ENCODE data around the gene FOXN1. TPM values are rescaled to one million over a fixed set of nuclear protein-coding genes. Genes with fewer than 3 reads are reported as not detected.

FOXN1 gene
- total RNA-seq, 1 experiment from 2014 or later = not detected

DNA sequence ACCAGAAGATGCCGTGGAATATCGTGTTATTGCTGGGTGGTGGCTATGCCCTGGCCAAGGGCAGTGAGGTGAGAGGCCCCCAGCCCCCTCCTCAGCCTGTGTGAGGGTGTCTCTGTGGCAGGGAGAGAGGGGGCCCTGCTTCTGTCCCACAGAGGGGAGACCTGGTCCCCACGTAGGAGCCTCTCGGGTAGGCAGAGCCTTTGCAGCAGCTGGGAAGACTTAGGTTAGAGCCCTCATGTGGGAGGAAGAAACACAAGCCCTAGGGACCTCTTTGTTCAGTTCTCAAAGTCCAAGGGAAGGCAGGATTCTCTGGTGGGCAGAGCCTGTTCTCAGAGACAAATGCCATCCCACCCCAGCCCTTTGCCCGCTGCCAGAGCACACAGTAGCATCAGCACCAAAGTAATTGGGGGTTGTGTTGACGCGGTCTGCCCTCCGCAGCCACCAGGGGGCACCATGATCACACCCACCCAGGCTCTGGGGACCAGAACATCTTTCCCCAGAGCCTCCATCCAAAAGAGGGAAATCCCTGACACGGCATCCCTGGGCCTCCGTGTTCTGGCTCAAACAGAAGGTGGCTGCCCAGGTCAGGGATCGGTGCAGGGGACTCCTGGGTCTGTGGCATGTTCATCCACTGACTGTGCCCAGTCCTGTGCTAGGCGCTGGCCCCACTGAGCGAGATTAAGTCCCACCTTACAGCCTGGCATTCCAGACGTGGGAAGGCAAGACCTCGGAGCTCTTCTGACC lies 11.5 kb upstream of the FOXN1 start:
- in situ Hi-C loops (cut with HindIII; ENCODE audit: low sequenced_read_pairs) = loop anchor here (5.0 kb wide), 1 partner anchor 53 kb away; no protein-coding TSS in a partner anchor
- peak; percentile 65 for DNase-seq (ENCODE audit: low spot score)

GRCh38 chr17:28495635-28496034 lies 10.5 kb upstream of the FOXN1 start:
- DNase-seq (ENCODE audit: low spot score) = no peak
- in situ Hi-C loops (cut with HindIII; ENCODE audit: low sequenced_read_pairs) = loop anchor here (5.0 kb wide), 1 partner anchor 52 kb away; no protein-coding TSS in a partner anchor

GRCh38 chr17:28497931-28498330 lies 8.2 kb upstream of the FOXN1 start:
- in situ Hi-C loops (cut with HindIII; ENCODE audit: low sequenced_read_pairs) = loop anchor here (5.0 kb wide), 1 partner anchor 49 kb away; no protein-coding TSS in a partner anchor
- DNase-seq (ENCODE audit: low spot score) = no peak

- DNase-seq (ENCODE audit: low spot score) = no peak
- in situ Hi-C loops (cut with HindIII; ENCODE audit: low sequenced_read_pairs) = loop anchor here (5.0 kb wide), 1 partner anchor 48 kb away; no protein-coding TSS in a partner anchor
These were observed 7.3 kb upstream of the FOXN1 start for GRCh38 chr17:28498652-28499363.

DNA sequence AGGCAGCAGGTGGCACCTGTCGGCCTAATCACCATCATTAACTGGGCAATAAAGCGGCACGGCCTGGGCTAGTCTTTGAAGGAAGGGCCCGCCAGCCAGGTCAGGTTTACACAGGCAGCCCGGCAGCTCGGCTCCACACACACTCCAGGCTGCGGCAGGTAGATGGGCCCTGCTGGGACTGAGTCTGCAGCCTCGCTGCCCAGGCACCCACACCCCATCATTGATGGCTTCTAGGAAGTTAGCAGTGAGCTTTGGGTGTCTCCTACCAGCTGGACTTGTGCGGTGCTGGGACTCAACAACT lies 6.8 kb upstream of the FOXN1 start:
- in situ Hi-C loops (cut with HindIII; ENCODE audit: low sequenced_read_pairs) = loop anchor here (5.0 kb wide), 1 partner anchor 48 kb away; no protein-coding TSS in a partner anchor
- no peak for DNase-seq (ENCODE audit: low spot score)

- in situ Hi-C loops (cut with HindIII; ENCODE audit: low sequenced_read_pairs) = loop anchor here (5.0 kb wide), 1 partner anchor 47 kb away; no protein-coding TSS in a partner anchor
These were observed 6.3 kb upstream of the FOXN1 start for GRCh38 chr17:28499684-28500357.

DNA sequence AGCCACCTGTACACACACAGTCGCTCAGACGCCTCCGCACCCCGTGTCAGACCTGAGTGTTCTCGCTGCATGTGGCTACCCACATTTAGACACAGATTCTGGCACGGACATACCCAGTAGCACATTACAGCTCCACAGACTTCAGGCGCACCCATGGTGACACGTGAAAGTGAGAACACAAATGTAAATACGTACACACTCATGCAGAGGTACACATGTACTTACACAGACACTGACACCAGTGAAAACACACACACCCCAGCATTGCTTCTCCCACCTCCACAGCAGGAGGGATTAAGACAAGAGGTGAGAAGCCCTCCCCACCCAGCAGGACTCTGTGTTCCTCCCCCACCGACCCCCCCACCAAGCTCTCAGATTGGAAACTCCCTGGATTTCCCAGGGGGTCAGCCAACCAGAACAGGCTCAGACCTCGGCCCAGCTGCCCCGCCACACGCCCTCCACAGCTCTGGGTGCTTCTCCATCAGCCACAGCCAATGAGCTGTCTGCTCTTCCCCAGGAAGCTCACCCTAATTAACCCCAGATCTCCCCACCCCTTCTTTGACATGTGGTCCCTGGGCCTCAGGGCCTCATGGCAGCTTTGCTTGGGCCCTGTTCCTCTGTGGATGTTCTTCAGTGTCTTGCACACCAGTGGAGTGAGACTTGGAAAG lies 5.3 kb upstream of the FOXN1 start:
- in situ Hi-C loops (cut with HindIII; ENCODE audit: low sequenced_read_pairs) = no loop called here
- no peak for DNase-seq (ENCODE audit: low spot score)

More at GRCh38 chr17:28499684-28500357, 6.3 kb upstream of the FOXN1 start:
- no peak for DNase-seq (ENCODE audit: low spot score)

GRCh38 chr17:28501421-28502284 lies 4.5 kb upstream of the FOXN1 start:
- in situ Hi-C loops (cut with HindIII; ENCODE audit: low sequenced_read_pairs) = no loop called here
- DNase-seq (ENCODE audit: low spot score) = no peak

DNA sequence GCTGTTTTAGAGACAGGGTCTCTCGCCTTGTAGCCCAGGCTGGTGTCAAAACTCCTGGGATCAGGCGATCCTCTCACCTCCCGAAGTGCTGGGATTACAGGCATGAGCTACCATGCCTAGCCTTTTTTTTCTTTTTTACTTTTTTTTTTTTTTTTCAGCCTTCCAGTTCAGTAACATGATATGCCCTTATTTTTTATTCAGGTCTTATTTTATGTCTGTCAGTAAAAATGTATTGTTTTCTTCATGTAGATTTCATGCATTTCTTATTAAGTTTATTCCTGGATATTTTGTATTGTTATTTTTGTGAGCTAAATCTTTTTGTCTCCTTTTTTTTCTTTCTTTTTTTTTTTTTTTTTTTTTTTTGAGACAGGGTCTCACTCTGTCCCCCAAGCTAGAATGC lies 2.7 kb upstream of the FOXN1 start:
- in situ Hi-C loops (cut with HindIII; ENCODE audit: low sequenced_read_pairs) = no loop called here
- DNase-seq (ENCODE audit: low spot score) = no peak

DNA sequence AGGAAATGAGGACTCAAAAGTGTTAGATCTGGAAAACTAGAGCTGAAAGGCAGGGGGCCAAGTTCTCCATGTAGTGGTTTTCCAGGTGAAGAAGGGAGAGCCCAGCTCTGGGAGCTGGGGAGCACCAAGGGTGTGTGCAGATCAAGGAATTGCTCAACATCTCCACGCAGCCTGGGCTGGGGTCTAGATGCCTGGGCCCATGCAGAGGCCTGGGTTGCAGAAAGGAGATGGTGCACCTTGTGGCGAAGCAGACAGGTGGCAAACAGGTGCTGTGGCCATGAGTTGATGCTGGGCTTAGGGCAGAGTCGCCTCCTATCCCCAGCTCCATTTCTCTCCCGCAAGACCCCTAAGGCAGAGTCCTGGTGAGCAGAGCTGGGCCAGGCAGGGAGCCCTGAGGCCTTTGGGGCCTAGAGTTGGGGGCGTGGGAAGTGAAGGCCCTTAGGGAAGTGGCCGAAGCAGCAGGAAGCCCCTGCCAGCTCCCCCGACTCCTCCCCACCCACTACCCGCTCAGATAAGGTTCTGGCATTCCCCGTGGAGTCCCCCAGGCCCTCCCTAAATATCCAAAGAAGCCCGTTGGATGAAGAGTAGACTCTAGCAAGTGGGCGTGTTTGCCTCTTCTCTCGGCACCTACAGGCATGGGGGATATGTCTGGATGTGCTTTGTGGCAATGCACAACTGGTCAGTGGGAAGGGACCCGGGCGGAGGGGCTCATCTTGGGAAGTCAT lies 777 bp downstream of the FOXN1 start:
- in situ Hi-C loops (cut with HindIII; ENCODE audit: low sequenced_read_pairs) = no loop called here

DNA sequence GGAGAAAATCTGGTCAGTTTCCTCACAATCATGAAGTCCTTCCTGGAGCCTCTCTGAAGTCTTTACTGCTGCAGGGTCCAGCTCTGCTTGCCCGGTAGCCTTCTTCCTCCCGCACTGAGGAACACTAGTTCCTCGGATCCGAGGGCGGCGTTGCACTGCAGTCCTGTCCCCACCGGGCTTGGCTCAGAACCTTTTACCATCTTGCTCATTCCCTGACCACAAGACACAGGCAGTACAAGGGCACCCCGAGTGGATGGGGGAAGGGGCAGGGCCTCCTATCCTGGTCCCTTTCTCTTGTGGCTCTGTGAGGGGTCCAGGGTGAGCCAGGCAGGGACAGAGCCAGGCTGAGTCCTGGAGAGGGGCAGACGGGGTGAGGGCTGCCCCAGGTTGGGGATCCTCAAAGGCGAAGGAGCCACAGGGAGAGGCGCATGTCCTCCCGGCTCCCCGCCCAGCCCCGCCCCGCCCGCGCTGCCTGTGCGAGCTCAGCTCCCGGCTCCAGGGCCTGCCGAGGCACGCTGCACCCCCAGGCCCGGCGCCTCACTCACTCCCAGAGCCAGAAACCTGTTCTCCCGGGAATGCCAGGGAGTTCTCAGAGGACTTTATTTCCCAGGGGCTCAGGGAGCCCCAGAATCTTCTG lies 1.5 kb downstream of the FOXN1 start:
- no peak for DNase-seq (ENCODE audit: low spot score)
- in situ Hi-C loops (cut with HindIII; ENCODE audit: low sequenced_read_pairs) = no loop called here

More for the DNA sequence above, 777 bp downstream of the FOXN1 start:
- no peak for DNase-seq (ENCODE audit: low spot score)

DNA sequence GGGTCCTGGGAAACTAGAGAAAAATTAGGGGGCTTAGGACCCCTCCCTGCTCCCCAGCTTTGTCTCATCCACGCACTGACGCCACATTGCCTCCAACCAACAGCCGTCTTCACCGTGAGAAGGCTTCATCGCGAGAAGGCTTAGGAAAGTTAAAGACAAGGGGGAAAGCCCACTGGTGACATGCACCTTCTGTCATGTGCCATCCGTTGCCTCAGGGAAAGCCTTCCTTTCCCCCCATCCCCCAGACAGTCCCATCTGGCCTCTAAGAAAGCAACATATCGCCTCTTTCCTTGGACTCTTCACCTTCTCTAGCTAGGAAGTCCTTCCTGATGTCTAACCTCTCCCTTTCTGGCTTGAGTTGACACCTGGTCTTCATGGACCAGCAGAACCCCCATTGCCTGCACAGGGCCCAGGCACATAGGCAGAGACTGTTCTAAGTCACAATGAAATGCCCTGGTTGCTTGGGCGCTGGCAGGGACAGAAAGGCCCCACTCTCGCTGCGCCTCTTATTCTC lies 2.1 kb downstream of the FOXN1 start:
- in situ Hi-C loops (cut with HindIII; ENCODE audit: low sequenced_read_pairs) = no loop called here

DNA sequence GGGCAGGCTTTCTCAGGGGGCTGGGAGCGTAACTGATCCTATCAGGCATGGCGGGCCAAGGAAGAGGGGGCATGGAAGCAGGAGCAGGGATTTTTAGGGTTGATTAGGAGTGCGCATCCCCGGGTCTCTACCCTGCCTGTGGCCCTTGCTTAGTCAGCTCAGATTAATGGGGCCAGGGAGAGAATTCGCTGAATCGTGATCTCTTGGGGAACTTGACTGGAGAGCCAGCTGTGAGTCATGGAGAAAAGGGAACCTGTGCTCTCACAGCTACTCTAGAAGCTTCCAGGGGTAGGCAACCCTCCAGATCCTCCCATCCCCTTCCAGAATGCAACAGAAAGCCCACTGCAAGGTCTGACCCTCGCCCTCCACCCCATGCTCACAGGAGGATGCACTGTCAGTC lies 3.6 kb downstream of the FOXN1 start:
- in situ Hi-C loops (cut with HindIII; ENCODE audit: low sequenced_read_pairs) = no loop called here
- no peak for DNase-seq (ENCODE audit: low spot score)

More for the DNA sequence above, 2.1 kb downstream of the FOXN1 start:
- no peak for DNase-seq (ENCODE audit: low spot score)

DNA sequence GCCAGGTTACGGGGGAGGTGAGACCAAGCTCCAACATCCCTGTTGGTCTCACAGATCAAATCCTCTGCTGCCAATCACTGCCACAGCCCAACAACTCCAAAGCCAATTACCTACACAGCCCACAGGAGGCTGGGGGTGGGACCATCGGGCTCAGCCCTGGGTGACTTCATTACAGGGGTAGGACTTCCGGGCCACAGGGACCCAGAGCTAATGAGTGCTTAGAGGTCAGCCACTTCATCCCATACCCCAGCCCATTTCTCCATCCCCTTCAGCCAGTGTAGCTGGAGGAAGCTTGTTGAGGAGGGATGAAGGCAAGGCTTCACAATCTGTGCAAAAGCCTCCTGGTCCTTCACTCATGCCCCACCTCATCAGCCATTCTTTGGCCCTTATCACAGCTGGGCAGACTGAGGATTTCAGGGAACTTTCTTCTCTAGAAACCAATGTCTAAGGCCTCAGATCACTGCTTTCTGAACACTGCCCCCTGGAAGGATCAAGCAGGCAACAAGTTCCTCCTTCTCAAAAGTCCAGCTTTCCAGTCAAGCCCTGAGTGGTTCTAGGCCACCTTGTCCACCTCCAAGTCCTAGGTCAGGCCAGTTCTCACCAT lies 5.8 kb downstream of the FOXN1 start:
- no peak for DNase-seq (ENCODE audit: low spot score)
- in situ Hi-C loops (cut with HindIII; ENCODE audit: low sequenced_read_pairs) = no loop called here

DNA sequence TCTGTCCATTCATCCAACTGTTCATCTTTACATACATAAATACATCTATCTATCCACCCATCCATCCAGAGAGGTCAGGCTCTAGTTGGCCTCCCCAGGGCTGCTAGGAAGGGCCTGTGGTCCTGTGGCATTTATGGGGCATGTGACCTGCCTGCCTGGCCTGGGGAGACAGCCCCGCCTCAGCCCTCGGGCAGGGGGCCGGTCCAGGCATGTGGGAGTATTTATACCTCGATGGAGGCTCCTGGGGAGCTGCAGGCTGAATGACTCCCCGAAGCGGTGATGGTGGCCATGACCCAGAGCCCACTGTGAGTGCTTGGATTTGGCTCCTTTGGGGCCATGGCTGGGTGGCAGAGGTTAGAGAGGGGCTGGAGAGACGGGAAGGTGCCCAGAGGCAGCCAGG lies 7.3 kb downstream of the FOXN1 start:
- DNase-seq (ENCODE audit: low spot score) = no peak
- in situ Hi-C loops (cut with HindIII; ENCODE audit: low sequenced_read_pairs) = no loop called here

- in situ Hi-C loops (cut with HindIII; ENCODE audit: low sequenced_read_pairs) = no loop called here
- no peak for DNase-seq (ENCODE audit: low spot score)
These were observed 8.4 kb downstream of the FOXN1 start for GRCh38 chr17:28514561-28515002.

DNA sequence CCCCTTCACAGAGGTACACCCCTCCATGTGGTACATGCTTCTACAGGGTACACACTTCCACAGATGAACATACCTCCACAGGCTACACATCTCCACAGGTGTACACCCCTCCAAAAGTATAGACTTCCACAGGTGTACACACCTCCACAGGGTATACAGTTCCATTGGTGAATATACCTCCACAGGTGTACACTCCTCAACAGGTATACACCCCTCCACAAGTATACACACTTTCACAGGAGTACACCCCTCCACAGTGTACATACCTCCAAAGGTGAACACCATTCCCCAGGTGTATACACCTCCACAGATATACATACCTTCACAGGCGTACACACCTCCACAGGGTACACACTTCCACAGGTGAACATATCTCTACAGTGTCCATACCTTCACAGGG lies 9.4 kb downstream of the FOXN1 start:
- in situ Hi-C loops (cut with HindIII; ENCODE audit: low sequenced_read_pairs) = no loop called here
- DNase-seq (ENCODE audit: low spot score) = no peak

All from G401 (cell line).